HG02870 (cell line): ENCODE measurements around the gene UNC5C.
"Not testable (repeated sequence)": the region's sequence is repeated elsewhere in the genome, so short reads cannot be mapped to it uniquely, and the experiment has no call there.

ENCODE experiments used
- ATAC-seq: cut with Tn5 transposase; IDR thresholded peaks from one replicate; pipeline ENCODE4 v1.9.1; 2021; ENCODE audit warnings: mild to moderate bottlenecking, moderate library complexity; ENCODE audit not compliant: unreplicated experiment

UNC5C gene

DNA sequence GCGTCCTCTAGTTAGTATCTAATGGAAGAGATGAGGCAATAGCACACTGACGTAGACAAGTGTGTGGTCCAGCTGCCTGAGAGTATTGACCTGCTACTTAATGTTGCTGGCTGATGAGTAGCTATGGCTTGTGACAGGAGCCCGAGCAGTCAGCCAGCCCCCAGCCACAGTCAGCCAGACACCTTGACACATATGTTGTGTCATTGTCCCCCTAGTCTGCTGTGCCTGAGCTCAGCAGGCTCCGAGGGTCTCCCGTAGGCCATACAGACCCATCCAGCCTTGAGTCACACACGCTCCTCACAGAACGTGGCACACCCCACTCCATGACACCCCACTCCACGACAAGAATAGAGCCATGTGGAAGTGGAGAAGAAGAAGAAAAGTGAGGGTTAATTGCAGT is 362.1 kb downstream of the UNC5C start:
- no peak for ATAC-seq

DNA sequence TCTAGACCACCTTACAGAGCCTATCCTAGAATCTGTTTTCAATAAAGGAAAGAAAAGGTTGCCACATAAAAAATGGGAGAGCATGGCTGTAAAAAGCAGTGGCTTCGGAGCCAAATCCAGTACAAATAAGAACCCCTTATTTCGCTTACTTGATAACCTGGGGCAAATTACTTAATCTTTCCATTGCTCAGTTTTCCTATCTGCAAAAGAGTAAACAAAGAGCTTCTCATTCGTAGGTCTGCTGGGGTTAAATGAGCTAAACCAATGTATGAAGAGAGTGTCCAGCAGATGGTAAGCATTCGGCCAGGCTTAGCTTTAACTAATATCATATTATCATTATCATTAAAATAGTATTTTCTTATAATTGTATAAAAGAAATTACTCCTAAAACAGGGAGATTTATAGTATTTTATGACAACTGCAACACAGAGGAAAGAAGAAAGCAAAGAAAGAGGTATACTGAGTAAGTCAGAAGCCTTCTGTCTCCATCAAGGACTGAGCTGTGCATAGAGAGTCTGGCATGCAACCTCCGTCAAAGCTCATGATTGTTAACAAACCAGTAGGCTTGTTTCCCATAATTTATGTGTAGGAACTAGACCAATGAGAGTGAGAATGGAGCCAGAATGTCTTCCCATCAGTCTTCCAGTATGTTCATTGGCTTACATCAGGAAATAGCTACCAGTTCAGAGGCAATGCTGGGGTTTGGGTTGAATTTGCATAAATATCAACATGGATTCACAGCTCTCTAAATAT is 364.9 kb downstream of the UNC5C start:
- no peak for ATAC-seq

DNA sequence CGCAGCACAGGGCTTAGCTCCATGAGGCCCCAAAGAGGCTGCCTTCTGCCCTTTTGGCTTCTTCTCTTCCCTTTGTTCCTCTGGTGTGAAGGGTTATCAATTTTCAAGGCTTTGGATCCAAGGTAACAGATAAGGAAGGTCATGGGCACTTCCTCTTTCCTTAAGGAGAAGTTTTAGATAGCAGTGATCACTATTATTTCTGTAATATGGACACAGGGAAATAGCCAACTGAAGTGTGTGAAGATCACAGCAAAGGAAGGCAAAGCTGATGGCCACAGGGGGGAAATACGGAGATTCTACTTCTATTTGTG is 366.8 kb downstream of the UNC5C start:
- ATAC-seq, result no peak

DNA sequence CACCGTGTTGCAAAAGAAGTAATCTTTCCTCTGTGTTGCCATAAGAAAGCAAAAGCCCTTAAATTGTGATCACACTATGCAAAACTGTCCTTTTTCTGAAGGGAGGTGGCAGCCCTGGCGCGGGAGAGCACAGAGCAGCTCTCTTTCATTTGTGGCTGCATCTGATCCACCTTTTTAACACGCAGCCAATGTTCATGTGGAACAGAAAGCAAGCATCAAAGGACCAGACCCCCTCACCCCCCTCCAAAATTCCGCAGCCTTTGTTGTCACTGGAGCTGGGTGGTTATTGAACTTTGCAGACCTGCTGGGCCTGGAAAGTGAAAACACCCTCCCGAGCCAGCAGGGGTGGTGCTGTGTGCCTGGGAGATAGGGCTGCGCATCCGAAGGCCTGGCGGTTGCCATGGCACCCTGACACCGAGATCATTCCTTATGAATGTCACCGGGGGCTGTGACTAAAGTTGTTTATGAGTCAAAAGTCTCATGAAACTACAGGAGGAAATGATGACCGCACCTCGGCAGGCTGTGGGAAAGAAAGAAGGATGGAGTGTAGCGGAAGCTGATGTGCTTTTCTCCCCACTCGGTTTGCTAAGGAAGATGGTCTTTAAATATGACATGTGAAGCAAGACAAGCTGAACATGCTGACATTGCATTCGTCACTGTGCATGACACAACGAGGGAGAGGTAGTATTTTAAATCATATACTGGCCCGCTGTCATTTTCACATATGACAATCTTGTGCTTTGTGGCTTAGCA is 367.4 kb downstream of the UNC5C start:
- no peak for ATAC-seq

DNA sequence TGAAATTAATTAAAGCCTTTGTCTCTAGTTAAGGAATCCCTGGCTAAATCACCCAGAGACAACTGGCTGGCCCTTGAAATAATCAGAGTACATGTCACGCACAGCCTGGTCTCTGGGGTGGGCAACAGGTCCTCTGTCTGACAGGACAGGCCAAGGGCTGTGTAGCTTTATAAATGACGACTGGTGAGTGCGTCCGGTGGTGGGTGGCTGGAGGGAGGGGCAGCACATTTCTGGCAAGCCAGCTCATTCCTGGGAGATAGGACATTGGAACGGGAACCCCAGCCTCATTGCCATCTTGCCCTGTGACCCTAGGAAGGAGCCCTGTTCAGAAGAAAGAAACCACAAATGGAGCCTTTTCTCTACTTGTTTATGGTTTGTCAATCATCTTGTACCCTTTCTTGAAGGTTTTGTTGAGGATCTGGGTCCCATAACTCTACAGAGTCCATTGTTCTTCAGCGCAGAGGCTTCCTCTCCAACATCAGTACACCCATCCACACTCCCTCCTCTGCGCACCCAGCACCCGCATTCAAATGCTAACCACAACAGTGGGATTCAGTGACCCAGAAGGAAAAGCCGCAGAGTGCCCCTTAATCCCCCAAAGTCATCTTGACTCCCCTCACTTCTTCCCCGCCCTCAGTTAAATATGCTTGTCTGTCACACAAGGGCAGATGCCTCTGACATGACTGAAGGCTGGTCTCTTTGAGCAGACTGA is 368.1 kb downstream of the UNC5C start:
- ATAC-seq, result no peak

DNA sequence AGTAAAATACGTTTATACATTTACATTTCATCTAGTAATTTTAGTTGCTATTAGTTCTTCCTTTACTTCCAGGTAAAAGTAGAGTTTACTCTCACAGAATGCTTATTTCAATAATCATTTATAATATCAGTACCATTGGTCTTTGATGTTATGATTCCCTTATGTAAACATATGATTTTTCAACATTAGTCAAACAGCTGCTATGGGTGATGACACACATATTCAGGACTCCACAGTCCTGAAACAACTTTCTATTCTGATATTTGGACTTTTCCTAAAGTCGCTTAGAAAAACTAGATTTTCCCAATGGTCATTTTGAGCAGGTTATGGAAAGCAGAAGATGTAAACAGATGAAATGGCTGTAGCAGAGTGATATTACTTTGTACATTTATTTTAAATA is 369.8 kb downstream of the UNC5C start:
- ATAC-seq, result no peak

DNA sequence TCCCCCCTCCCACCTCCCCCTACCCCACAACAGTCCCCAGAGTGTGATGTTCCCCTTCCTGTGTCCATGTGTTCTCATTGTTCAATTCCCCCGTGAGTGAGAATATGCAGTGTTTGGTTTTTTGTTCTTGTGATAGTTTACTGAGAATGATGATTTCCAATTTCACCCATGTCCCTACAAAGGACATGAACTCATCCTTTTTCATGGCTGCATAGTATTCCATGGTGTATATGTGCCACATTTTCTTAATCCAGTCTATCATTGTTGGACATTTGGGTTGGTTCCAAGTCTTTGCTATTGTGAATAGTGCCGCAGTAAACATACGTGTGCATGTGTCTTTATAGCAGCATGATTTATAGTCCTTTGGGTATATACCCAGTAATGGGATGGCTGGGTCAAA is 377.4 kb downstream of the UNC5C start:
- not testable (repeated sequence) for ATAC-seq

DNA sequence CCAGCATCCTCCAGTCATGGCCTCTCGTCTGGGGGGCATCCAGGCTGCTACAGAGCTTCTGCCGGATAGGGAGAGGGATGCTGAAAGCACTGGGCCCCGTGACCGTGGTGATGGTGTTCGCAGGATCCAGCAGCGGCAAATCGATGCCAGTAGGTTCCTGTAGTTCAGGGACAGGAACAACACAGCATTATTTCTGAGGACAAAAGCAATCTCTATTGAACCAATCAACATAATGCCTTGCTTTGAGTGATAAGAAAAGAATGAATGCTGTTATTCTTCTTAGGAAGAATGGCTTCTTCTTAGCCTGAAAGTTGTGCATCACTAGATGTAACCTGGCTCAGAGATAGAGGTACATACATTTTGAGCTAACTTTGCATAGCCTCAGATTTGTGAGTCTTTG is 378.6 kb downstream of the UNC5C start:
- ATAC-seq, result no peak

DNA sequence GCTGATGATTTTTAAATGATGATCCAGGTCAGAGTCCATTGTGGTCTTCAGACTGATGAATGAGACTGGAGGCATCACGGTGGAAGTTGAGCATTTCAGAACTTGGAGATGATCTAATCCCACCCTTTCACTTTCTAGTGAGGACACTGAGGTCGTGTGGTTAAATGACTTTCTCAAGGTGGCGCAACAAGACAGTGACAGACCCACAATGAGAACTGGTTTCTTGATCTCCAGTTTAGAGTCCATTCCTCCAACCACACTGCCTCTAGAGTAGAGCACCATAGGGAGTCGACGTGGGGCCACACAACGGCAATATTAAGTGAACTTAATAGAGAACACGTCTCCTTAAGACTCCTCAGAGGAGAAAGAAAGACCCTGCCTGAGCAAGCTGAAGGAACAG is 381.0 kb downstream of the UNC5C start:
- no peak for ATAC-seq

DNA sequence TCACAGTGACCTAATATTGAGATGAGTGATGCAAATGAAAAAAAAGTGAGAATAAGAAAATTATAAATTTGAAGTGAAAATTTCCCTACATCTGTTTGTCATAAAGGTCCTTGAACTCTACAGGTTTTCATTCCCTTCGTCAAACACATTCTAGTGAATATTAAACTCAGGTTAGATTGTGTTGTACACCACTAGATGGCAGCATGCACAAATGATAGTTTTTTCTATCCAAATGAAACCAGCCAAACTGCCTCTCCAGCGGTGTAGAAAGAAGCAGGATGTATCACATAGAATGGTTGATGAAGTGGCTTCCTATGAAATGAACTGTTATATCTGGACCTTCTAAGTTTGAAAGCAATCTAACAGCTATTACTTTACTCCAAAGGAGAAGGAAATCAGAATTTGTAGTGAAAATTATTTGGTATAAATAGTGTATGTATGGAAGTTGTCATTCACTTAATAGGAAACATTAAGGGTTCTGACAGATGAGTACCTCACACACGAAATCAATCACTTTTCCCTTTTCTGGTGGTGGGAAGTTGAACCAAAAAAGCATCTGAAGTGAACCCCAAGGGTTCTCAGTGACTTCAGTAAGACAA is 382.7 kb downstream of the UNC5C start:
- peak; percentile 89 for ATAC-seq

DNA sequence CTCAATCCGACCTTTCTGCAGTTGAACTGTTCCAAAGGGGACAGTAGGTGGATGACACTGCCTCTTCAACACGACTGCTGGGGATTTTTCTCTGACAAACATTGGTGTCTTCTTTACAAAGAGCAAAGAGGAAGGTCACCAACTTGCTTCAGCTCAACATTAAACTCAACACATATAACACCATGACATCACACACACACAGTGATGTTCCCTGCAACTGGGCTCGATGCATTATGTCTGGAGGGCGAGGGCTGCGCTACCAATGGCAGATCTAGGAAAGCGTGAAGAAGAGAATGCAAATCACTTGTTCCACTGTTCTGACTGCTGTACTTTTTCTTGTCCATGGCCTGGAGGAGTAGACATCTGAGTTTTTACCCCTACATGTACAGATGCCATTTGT is 385.9 kb downstream of the UNC5C start:
- ATAC-seq, result no peak

DNA sequence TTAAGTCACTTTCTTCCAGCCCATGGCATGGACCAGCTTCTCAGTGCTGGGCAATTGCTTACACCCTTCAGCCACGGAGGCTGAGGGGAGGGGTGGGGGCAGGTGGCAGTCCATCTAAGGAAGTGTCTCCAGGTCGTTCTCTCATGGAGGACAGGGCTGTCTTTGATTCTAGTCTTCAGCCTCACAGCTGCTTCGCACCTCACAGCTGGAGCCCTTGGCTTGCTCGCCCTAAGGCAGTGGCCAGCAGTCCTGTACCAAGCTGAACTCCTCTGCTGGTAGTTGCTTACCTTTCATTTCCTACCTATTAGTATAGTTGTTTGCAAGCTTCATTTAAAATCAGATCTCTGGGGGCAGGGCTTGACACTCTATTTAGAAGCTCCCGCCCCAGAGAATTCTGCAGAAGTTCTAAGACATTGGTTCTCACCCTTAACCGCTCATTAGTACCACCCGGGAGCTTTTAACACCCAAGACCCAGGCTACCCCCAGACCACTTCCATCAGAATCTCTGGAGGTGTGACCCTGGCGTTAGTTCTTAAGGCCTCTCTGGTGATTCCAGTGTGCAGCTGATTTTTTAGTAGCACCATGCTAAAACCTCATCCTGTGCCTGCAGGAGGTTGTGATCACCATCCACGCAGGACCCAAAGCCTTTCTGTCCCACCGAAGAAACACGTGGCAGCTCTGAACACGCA is 386.8 kb downstream of the UNC5C start:
- no peak for ATAC-seq

DNA sequence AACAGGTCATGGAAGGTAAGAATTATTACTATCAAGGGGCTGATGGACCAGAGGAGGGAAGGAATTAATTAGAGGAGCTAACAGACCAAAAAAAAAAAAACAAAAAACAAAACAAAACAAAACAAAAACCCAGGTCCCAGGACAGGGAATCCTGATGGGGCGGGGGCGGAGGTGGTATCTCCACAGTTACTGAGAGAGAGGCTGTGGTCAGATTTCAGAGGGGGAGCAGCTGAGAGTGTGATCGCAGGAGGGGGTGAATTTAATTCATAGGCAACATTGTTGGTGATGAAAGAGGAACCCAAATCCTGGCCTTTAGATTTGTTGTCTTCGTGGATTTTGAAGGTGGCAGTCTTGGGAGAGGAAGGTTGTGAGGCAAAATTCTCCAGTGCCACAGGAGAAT is 389.4 kb downstream of the UNC5C start:
- ATAC-seq, result no peak

DNA sequence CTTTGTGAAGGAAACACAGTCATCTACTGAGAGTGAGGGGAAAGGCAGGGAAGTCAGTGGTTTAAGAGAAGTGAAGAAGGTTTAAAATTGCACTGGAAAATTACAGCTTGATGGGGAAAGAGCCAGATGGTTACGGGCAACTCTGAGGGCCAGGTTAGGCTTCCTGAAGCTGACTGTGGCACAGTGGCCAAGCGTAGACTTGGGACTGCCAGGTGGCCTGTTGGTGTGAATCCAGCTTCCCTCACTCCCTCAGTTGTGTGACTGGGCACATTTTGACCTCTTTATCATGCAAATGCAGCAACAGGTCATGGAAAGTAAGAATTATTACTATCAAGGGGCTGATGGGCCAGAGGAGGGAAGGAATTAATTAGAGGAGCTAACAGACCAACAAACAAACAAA is 390.1 kb downstream of the UNC5C start:
- ATAC-seq, result no peak

DNA sequence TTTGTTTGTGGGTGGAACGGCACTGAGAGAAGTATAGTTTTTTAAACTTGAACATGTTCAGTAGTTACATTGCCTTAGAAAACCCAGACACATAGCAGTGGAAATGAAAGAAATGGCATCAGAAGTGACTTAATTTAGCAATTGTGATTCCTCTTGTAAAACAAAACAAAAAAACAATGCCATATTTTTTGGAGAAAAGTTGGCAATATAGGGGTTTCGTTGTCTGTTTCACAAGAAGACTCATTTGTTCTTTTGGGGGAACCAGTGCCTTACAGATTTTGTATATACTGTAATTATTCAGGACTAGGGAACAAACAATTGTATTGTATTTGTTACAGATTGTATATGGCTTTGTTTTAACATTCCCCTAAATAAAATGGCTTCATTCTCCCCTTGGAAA is 390.7 kb downstream of the UNC5C start:
- ATAC-seq, result no peak

DNA sequence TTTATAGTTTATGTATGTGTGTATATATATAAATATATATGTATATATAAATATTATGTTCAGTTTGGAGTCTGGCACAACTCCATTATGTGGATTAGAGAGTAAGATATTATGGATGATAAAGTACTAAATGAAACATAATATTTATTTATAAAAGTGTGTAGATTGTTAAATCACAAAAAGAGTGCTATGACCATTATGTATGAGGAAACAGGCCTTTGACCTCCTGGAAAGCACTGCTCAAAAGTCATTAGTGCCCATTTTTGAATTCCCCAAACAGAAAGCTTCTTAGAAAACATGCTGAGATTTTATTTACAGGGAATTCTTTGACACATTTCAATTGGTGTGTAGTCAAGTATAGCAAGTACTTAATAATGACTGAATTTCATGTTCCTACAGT is 391.2 kb downstream of the UNC5C start:
- no peak for ATAC-seq

DNA sequence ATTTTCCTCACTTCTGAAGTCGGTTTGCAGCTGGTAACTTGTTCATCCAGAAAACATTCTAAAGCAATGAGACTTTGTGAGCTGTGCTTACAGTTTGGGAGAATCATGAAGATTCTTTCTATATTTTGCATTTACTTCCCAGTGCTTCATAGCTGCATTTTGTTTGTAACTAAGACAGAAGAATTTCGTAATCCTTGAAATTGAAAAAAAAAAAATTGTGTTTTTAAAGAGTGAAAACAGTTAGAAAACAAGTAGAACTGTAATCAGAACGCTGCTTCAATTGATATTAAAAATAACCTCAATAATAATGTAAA is 392.4 kb downstream of the UNC5C start:
- ATAC-seq, result no peak

DNA sequence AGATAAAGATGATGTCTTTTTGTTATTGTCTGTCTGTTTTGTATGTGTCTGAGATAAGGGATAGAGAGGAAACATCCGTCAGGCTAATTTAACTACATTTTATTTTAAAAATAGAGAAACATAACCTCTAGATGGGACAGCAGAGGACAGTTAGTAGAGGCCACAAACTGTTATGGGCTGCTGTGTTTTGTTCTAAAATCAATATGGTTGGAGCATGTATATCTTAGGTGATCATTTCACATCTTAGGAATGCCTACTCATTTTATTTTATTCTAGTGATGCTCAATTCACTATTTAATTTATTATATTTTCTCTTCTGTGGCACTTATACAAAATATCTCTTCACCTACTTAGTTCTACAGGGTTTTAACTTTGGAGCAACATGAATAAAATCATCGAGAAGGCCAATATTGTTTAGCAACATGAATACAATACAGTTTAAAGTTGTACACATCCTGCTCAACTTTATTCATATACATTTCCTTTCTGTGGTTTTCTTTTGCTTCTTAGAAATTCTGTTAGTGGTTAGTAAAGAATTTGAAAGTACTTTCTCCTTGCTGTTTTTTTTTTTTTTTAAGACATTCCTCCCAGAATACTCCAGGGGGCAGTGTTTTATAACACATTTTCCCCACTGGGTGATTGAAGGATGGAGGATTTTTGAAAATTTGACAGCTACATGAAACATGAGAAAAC is 392.9 kb downstream of the UNC5C start:
- peak; percentile 57 for ATAC-seq

DNA sequence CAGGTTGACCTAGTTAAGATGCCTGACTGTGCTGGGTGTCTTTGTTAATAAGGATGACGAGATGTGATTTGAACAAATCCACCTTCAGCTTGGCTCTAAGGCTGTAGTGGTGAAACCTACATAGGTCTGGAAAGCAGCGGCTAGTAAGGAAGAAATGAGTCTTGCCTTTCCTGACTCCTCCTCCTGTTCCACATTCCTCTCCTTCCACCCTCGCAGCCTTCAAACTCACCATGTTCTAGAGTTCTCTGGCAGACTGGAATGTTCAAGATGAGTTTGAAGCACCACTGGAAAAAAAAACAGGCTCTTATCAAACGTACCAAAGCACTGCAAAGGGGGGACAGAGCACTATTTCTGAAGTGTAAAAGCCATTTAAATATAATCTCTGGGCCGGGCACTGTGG is 395.6 kb downstream of the UNC5C start:
- ATAC-seq, result no peak

DNA sequence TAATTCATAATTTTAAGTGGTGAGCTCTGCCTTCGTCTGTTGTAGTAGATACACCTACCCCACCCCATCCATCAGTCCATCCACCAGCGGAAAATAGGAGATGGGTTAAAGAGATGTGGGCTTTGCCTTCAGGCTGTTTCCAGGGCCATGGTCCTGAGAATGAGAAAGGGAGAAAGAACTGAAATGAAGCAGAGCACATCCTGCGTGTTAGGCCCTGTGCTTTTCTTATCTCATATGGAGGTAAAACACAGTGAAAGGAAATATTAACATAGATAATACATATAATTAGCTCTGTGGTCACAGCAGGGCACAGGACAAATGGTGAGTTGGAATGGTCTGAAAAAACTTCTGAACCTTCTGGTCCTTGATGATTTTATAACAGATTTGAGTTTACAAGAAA is 397.5 kb downstream of the UNC5C start:
- ATAC-seq, result no peak

DNA sequence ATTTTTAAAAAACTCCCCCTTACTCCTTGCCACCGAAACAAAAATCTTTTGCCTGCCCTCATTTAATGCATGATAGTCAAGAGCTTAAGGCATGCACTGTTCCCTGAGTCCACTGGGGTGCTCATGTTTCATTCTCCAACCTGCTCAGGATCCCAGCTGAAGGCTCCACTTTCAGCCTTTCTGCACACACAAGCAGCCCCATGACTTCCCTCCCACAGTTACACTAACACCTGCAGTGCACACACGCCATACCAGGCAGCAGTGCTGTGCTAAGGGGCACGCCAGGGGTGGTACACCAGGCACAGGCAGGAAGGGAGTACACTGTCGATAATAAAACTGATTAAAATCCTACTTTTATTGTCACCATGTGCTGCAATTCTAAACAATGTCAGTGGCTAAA is 405.8 kb downstream of the UNC5C start:
- ATAC-seq, result no peak
